Measurements from ENCODE around the gene ALPG.

GRCh38 chr2:232448304-232448690 is 41.7 kb downstream of the ALPG start:
- TF ChIP-seq CTCF (IDR thresholded peaks at IDR 0.05): no peak
- TF ChIP-seq JUN (CRISPR knock-in tag; IDR thresholded peaks at IDR 0.05): no peak
- no peak for TF ChIP-seq MAX (CRISPR knock-in tag; IDR thresholded peaks at IDR 0.05)
- no peak for TF ChIP-seq USF1 (CRISPR knock-in tag; IDR thresholded peaks at IDR 0.05)
- no peak for TF ChIP-seq SOX15 (CRISPR knock-in tag; IDR thresholded peaks at IDR 0.05)
- TF ChIP-seq NR3C1 (CRISPR knock-in tag; conservative IDR thresholded peaks at IDR 0.05; ENCODE audit: low read depth): no peak
- no peak for TF ChIP-seq SP1 (CRISPR knock-in tag; conservative IDR thresholded peaks at IDR 0.05)
- TF ChIP-seq SMAD4 (CRISPR knock-in tag; IDR thresholded peaks at IDR 0.05): no peak
- no peak for TF ChIP-seq HMGXB4 (CRISPR knock-in tag; IDR thresholded peaks at IDR 0.05)
- no peak for TF ChIP-seq KAT7 (CRISPR knock-in tag; IDR thresholded peaks at IDR 0.05; ENCODE audit: borderline replicate concordance)
- no peak for TF ChIP-seq FOXJ3 (CRISPR knock-in tag; IDR thresholded peaks at IDR 0.05; ENCODE audit: borderline replicate concordance)

All from WTC11 (cell line).